IPS DF 4.7 (cell line): ENCODE results near the gene MTCH1.
"Not testable (repeated sequence)": the region's sequence is repeated elsewhere in the genome, so short reads cannot be mapped to it uniquely, and the experiment has no call there.

ENCODE experiments used
- DNase-seq: peaks from one replicate; pipeline ENCODE4 v3.0.0-alpha.2; 2013; ENCODE audit warnings: low spot score; ENCODE audit errors: extremely low read depth

Gene MTCH1

GRCh38 chr6:36997811-36998722 is 12.1 kb upstream of the MTCH1 start:
- no peak for DNase-seq

GRCh38 chr6:36990401-36990800 is 4.4 kb upstream of the MTCH1 start:
- DNase-seq, result not testable (repeated sequence)

DNA sequence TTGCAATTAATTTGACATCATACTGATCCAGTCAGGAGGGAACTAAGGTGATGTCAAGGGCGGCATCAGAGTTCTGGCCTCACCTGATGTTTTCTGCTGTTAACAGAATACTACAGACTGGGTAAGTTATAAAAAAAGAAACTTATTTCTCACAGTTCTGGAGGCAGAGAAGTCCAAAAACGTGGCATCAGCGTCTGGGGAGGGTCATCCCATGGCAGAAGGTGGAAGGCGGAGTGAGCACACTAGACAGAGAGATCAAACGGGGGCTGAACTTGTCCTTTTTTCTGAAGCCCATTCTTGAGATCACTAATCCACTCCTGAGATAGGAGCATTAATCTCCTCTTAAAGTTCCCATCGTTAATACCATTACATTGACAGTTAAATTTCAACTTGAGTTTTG is 3.3 kb upstream of the MTCH1 start:
- no peak for DNase-seq

DNA sequence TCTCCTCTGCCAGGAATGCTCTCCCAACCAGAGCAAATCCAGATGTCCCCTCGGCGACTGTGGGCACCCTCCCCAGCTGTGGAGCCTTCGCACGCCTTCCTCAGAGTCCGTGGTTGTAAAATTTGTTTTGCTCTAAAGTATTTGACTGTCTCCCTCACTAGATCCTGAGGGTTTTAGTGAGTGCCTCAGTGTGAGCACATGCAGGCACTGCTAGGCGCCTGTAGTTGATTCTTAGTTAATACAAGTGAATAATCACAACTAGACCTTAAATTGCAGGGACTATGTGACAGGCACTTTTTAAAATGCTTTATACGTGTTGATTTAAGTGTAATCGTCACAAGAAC is 680 bp upstream of the MTCH1 start:
- no peak for DNase-seq

- DNase-seq, result no peak
Measured at GRCh38 chr6:36985417-36985807, 584 bp downstream of the MTCH1 start.

DNA sequence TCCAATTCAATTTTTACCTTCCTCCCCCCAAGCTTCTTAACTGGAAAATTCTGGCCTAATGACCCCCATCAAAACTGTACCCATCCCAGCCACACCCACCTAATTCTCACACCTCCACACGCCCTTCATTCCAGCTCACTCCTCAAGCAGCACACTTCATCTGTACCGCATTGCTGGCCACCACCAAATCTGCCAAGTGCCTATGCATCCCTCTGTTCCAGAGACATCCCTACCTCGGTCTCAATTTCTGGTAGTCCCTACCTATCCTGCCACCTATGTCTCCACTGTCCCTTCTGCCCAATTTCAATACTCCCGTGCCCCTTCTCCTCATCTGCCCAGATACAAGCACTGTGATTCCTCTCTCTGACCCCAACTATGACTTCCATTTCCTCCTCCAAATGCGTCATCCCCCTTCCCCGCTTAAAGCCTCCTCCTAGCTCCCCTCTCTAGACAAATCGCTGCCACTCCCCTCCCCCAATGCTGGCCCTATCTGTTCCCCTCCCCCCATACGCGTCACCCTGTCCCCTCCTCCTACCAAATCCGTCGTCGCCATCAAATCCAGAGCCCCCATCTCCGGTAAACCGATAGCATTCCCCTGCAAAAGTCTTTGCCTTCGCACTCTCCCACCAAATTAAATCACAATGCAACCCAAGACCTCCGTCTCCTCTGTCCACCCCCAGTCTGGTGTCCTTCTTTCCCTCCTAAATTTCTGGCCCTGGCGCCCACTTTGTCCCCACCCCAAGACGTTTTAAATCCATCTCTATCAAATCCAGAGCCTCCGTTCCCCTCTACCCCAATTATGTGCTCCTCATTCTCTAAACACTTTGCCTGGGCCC is 1.2 kb downstream of the MTCH1 start:
- no peak for DNase-seq

DNA sequence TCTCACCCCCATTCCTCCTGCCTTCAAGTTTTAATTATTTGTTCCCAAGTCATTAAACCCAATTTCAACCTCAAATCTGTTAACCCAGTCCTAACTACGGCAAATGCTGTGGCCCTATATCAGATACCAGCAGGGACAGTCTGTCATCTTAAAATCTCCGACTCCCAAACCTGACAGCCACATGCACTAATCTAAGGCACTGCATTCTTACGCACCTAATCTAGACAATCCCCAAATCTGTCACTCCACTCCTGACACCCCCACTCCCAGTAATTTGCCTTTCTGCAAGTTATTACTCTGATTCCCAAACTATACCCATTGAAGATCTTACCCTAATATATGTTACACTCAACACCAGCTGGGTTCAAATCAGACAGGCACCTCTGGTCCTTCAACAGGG is 2.5 kb downstream of the MTCH1 start:
- DNase-seq, result no peak

- DNase-seq, result no peak
Measured at GRCh38 chr6:36980876-36981619, 4.9 kb downstream of the MTCH1 start.

GRCh38 chr6:36980129-36980528 is 5.9 kb downstream of the MTCH1 start:
- DNase-seq, result no peak

DNA sequence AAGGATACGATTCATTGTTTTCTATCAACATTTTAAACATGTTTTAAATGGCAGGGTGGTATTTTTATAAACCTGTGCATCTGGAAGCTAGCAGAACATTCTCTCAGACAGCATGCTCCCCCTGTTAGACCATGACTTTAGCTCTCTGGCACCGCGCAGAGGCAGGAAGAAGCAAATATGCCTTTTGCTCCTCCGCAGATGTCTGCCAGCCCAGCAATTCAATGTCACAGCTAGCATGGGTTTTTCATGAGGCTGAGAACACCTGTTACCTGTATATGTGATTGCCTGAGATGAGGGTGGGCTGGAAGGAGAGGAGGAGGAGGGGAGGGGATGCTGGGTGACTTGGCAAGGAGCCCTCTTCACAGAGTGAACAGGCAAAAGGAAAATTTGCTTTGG is 6.7 kb downstream of the MTCH1 start:
- no peak for DNase-seq

- DNase-seq, result no peak
Measured at GRCh38 chr6:36978421-36979346, 7.3 kb downstream of the MTCH1 start.

DNA sequence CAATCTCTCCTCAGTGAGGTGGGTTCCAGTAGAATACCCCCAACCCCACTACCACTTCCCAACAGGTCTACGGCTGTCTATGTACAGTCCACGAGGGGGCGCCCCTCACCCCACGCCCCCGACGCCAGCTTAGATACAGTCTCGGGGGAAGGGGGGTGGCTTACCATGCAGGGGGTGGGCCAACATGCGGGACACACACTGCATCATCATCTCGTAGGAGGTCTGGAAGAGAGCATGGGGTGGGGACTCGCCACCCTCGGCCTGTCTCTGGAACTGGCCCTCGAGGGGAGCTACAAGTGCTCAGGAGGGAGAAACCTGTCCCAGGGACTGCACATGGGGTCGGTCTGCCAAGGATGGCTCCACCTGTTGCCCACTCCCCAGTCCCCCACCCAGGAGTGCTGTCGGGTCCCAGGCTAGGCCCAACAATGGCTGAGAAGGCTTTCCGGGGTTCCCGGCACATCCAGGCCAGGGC is 8.5 kb downstream of the MTCH1 start:
- DNase-seq, result no peak

DNA sequence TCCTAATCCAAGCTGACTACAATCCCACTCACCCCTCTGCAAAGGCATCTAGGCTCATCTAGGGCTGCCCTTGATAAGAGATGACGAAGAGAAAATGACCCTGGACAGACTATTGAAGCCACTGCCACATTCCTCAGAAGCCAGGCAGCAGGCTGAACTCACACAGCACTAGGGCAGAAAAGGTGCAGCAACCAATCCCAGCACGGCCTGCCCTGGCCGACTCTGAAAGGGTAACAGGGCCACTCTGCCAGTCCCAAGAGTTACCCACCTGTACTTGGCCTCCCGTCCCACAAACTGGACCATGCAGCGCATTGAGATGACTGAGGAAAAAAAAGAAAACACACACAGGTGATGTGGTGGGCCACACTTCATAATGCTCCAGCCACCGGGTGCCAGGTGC is 9.1 kb downstream of the MTCH1 start:
- DNase-seq, result no peak

DNA sequence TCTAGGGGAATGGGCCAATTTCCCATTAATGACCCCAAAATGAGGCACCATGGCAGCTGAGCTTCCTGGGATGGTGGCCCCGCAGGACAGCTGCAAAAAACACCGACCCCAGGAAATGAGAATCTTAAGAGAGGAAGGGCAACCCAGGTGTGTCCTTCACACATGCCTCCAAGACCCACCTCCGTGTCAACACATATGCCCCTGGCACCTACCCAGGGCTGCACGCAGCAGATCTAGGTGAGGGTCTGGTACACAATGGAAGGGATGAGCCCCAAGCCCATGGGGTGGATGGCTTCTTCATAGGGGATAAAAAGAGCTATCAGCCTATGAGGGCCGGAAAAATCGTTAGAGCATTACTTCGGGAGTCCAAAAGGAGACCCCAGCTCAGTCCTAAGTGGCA is 9.5 kb downstream of the MTCH1 start:
- no peak for DNase-seq

DNA sequence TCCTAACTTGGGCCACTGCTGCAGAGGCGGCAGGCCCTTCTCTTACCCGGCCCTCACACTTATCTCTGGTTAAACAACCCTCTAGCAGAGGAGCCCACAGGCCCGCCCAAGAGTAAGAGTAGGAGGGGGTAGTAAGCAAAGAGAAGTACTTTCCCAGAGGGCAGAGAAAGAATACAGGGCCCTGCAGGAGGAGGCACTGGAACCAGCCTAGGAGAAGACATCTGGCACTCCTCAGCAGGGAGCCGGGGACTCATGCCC is 10.1 kb downstream of the MTCH1 start:
- no peak for DNase-seq

DNA sequence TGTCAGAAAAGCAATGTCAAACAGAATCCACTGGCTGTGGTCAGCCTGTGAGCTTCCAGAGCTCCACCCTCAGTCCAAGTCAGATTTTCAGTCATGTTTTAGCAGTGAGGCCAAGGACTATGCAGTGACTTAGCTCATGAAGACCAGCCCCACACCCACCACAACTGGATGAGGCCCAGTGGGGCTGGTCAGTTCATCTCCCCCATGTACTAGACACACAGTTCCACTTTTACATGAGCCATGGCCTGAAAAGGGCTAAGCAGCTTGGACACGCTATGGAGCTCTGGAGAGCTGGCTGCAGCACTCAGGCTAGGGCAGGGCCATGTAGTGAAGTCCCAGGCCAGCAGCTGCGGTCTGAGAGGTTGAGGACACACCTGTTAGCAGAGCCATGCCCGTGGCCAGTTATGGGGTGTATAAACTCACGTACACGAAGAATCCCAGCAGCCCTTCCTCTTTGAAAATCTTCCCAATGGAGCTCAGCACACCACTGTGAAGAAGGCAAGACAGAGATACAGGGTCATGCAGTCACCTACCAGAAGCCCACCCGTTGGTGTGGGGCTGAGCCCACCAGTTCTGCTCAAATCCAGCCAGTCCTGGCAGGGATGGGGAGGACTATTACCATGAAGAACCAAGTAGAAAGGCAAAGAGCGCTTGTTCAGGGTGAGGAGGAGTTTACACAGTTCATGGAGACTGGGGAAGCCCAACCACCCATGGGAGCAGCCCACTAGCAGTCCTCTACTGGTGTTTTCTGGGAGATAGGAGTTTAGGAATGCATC is 10.6 kb downstream of the MTCH1 start:
- DNase-seq, result no peak

DNA sequence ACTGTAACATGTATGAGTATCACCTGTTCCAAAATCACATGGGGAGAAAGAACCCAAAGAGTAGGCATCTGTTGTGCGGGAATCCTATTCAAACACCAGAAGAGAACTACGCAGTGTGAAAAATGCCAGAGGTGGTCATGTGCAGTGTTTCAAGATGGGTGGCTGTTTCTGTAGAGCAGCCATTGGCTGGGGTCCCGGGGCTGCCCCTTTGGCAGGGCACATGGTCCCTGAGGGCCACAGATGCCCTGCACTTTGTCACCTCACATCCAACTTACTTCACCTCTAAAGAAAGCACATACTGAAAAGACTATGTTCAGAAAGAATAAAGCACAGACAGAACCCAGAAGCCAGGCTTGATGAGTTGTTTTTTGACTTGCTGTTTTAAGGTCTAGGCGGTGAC is 12.3 kb downstream of the MTCH1 start:
- DNase-seq, result no peak

- no peak for DNase-seq
Measured at GRCh38 chr6:36973190-36973589, 12.8 kb downstream of the MTCH1 start.

- no peak for DNase-seq
Measured at GRCh38 chr6:36971921-36972673, 13.9 kb downstream of the MTCH1 start.
